ENCODE results near the gene DAAM1. TPM values are rescaled to one million over a fixed set of nuclear protein-coding genes. Genes with fewer than 3 reads are reported as not detected.

Gene DAAM1
- polyA plus RNA-seq, 1 donor (not counting 4 experiments of a cell fraction or from before 2014, with no cell fraction given), result 44.6 TPM

DNA sequence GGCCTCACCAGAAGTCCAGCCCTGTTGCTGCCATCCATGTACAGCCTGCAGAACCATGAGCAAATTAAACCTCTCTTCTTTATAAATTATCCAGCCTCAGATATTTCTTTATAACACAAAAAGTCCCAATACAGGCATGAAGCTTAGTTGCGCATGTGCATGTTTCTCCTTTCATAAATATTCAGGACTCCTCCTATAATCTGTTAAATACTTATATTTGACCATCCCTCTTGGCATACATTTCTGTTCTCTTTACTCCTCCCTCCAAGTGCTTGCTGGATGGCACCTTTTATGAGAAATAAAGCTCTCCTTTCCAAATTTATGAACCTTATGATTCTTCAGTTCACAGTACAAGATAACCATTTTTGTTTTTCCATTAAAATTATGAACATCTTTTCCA is 20.5 kb downstream of the DAAM1 start:
- dilution Hi-C loops (cut with MboI; ENCODE audit: extremely low pct_ligation_motif_present, low sequenced_read_pairs), result no loop called here
- Histone ChIP-seq H3K27me3 (ENCODE audit: control insufficient read depth, extremely low read depth, insufficient read depth, low read length) (no peaks in the 10 kb centered on the region), H3K27ac (ENCODE audit: control insufficient read depth, insufficient read depth, low read length) (no peak overlapping the region), H3K4me3 (ENCODE audit: control insufficient read depth in 2 of 3, extremely low read depth in 1 of 3, insufficient read depth in 2 of 3, low read depth in 1 of 3, low read length in 3 of 3) (no peak overlapping the region), H2AFZ (ENCODE audit: control insufficient read depth, low read length) (no peak overlapping the region), H4K20me1 (ENCODE audit: control insufficient read depth, extremely low read depth, insufficient read depth, low read length) (no peaks in the 10 kb centered on the region), H3K4me2 (ENCODE audit: control insufficient read depth, extremely low read depth, insufficient read depth, low read depth, low read length) (no peak overlapping the region), H3K36me3 (ENCODE audit: control insufficient read depth in 2 of 2, extremely low read depth in 1 of 2, insufficient read depth in 2 of 2, low read length in 2 of 2) (no peaks in the 10 kb centered on the region), H3K9me1 (ENCODE audit: control insufficient read depth, extremely low read depth, insufficient read depth, low read length) (no peaks in the 10 kb centered on the region), H3K9ac (ENCODE audit: control insufficient read depth, extremely low read depth, insufficient read depth, low read length) (no peak overlapping the region), H3K9me3 (ENCODE audit: control insufficient read depth, low read depth, low read length) (no peaks in the 10 kb centered on the region), H3K4me1 (ENCODE audit: control insufficient read depth, extremely low read depth, insufficient read depth, low read length) (peaks cover 6% of the 10 kb centered on the region), H3K79me2 (ENCODE audit: control insufficient read depth, insufficient read depth, low read length) (peaks cover 25% of the 10 kb centered on the region)
- TF ChIP-seq, protein P1, sequence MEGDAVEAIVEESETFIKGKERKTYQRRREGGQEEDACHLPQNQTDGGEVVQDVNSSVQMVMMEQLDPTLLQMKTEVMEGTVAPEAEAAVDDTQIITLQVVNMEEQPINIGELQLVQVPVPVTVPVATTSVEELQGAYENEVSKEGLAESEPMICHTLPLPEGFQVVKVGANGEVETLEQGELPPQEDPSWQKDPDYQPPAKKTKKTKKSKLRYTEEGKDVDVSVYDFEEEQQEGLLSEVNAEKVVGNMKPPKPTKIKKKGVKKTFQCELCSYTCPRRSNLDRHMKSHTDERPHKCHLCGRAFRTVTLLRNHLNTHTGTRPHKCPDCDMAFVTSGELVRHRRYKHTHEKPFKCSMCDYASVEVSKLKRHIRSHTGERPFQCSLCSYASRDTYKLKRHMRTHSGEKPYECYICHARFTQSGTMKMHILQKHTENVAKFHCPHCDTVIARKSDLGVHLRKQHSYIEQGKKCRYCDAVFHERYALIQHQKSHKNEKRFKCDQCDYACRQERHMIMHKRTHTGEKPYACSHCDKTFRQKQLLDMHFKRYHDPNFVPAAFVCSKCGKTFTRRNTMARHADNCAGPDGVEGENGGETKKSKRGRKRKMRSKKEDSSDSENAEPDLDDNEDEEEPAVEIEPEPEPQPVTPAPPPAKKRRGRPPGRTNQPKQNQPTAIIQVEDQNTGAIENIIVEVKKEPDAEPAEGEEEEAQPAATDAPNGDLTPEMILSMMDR (optimal IDR thresholded peaks at IDR 0.05 in 1 of 3, IDR thresholded peaks at IDR 0.05 in 1 of 3, conservative IDR thresholded peaks at IDR 0.05 in 1 of 3; ENCODE audit: extremely low read depth in 1 of 3, insufficient read depth in 2 of 3, low read length in 3 of 3), result no peak
- no peak for TF ChIP-seq EZH2 (IDR thresholded peaks at IDR 0.05; ENCODE audit: low read length)
- FAIRE-seq, result no peak
- DNase-seq (ENCODE audit: low read depth, low spot score), result no peak

- Histone ChIP-seq H3K36me3 (ENCODE audit: control insufficient read depth in 2 of 2, extremely low read depth in 1 of 2, insufficient read depth in 2 of 2, low read length in 2 of 2) (no peaks in the 10 kb centered on the region), H2AFZ (ENCODE audit: control insufficient read depth, low read length) (no peak overlapping the region), H3K4me1 (ENCODE audit: control insufficient read depth, extremely low read depth, insufficient read depth, low read length) (peaks cover 6% of the 10 kb centered on the region), H3K27ac (ENCODE audit: control insufficient read depth, insufficient read depth, low read length) (no peak overlapping the region), H3K79me2 (ENCODE audit: control insufficient read depth, insufficient read depth, low read length) (peaks cover 26% of the 10 kb centered on the region), H3K4me3 (ENCODE audit: control insufficient read depth in 2 of 3, extremely low read depth in 1 of 3, insufficient read depth in 2 of 3, low read depth in 1 of 3, low read length in 3 of 3) (no peak overlapping the region), H4K20me1 (ENCODE audit: control insufficient read depth, extremely low read depth, insufficient read depth, low read length) (no peaks in the 10 kb centered on the region), H3K9ac (ENCODE audit: control insufficient read depth, extremely low read depth, insufficient read depth, low read length) (no peak overlapping the region), H3K9me1 (ENCODE audit: control insufficient read depth, extremely low read depth, insufficient read depth, low read length) (no peaks in the 10 kb centered on the region), H3K4me2 (ENCODE audit: control insufficient read depth, extremely low read depth, insufficient read depth, low read depth, low read length) (no peak overlapping the region), H3K9me3 (ENCODE audit: control insufficient read depth, low read depth, low read length) (no peaks in the 10 kb centered on the region), H3K27me3 (ENCODE audit: control insufficient read depth, extremely low read depth, insufficient read depth, low read length) (no peaks in the 10 kb centered on the region)
- TF ChIP-seq EZH2 (IDR thresholded peaks at IDR 0.05; ENCODE audit: low read length), result no peak
- TF ChIP-seq, protein P1 (optimal IDR thresholded peaks at IDR 0.05 in 1 of 3, IDR thresholded peaks at IDR 0.05 in 1 of 3, conservative IDR thresholded peaks at IDR 0.05 in 1 of 3; ENCODE audit: extremely low read depth in 1 of 3, insufficient read depth in 2 of 3, low read length in 3 of 3), result no peak
- DNase-seq (ENCODE audit: low read depth, low spot score), result no peak
- FAIRE-seq, result no peak
- dilution Hi-C loops (cut with MboI; ENCODE audit: extremely low pct_ligation_motif_present, low sequenced_read_pairs), result no loop called here
These were observed 22.2 kb downstream of the DAAM1 start for GRCh38 chr14:59210621-59211020.
